H9 (cell line): ENCODE results near the gene MGRN1. TPM values are rescaled to one million over a fixed set of nuclear protein-coding genes. Genes with fewer than 3 reads are reported as not detected.
A peak's percentile ranks its signal among the peaks of the same experiment; 100 is the strongest.

Experiments used
- DNase-seq: peaks from one replicate; pipeline ENCODE4 v3.0.0-alpha.2; 2017
- H2AFZ ChIP-seq: one replicate; pipeline ENCODE4 v1.6.1; 2013; ENCODE audit warnings: mild to moderate bottlenecking, low read length, control low read depth, moderate library complexity
- H2AK5ac ChIP-seq: 2 replicates; pipeline ENCODE4 v1.6.1; 2013; ENCODE audit warnings: low read length, control low read depth, mixed read lengths; ENCODE audit not compliant: insufficient read length
- H2BK120ac ChIP-seq: one replicate; pipeline ENCODE4 v1.6.1; 2013; ENCODE audit warnings: low read depth, mild to moderate bottlenecking, low read length, control low read depth, inconsistent platforms; ENCODE audit not compliant: poor library complexity, severe bottlenecking
- H2BK12ac ChIP-seq: 2 replicates; pipeline ENCODE4 v1.6.1; 2013; ENCODE audit warnings: low read length, control low read depth, mixed read lengths, low read depth; ENCODE audit not compliant: insufficient read length
- H2BK15ac ChIP-seq: 2 replicates; pipeline ENCODE4 v1.6.1; 2013; ENCODE audit warnings: low read depth, low read length, control low read depth
- H2BK20ac ChIP-seq: one replicate; pipeline ENCODE4 v1.6.1; 2013; ENCODE audit warnings: low read depth, mild to moderate bottlenecking, low read length, control low read depth, inconsistent platforms; ENCODE audit not compliant: poor library complexity, severe bottlenecking
- H2BK5ac ChIP-seq: 2 replicates; pipeline ENCODE4 v1.6.1; 2013; ENCODE audit warnings: low read length, control low read depth, mixed read lengths; ENCODE audit not compliant: insufficient read length
- H3K14ac ChIP-seq: 2 replicates; pipeline ENCODE4 v1.6.1; 2013; ENCODE audit warnings: low read length, control low read depth; ENCODE audit not compliant: insufficient read depth
- H3K18ac ChIP-seq: 2 replicates; pipeline ENCODE4 v1.6.1; 2013; ENCODE audit warnings: low read depth, mild to moderate bottlenecking, mixed read lengths, low read length, control low read depth; ENCODE audit not compliant: insufficient read length
- H3K23ac ChIP-seq: 2 replicates; pipeline ENCODE4 v1.6.1; 2013; ENCODE audit warnings: low read length, control low read depth, mixed read lengths, low read depth; ENCODE audit not compliant: insufficient read length
- H3K23me2 ChIP-seq: 2 replicates; pipeline ENCODE4 v1.6.1; 2013; ENCODE audit warnings: low read depth, mild to moderate bottlenecking, mixed read lengths, low read length, control low read depth; ENCODE audit not compliant: insufficient read length, poor library complexity, severe bottlenecking
- H3K27ac ChIP-seq: 2 replicates; pipeline ENCODE4 v1.5.1; 2013; ENCODE audit warnings: low read length, control low read depth, mixed read lengths, low read depth; ENCODE audit not compliant: insufficient read length
- H3K27me3 ChIP-seq: 2 replicates; pipeline ENCODE4 v1.6.1; 2013; ENCODE audit warnings: low read length, control low read depth, inconsistent platforms; ENCODE audit not compliant: insufficient read depth
- H3K4ac ChIP-seq: 2 replicates; pipeline ENCODE4 v1.6.1; 2013; ENCODE audit warnings: low read depth, mild to moderate bottlenecking, control low read depth, inconsistent platforms, low read length, moderate library complexity
- H3K4me1 ChIP-seq: 2 replicates; pipeline ENCODE4 v1.6.1; 2013; ENCODE audit warnings: low read length, control low read depth, inconsistent platforms; ENCODE audit not compliant: insufficient read depth
- H3K4me2 ChIP-seq: 2 replicates; pipeline ENCODE4 v1.6.1; 2013; ENCODE audit warnings: low read length, control low read depth, mixed read lengths; ENCODE audit not compliant: insufficient read length, insufficient read depth
- H3K56ac ChIP-seq: 2 replicates; pipeline ENCODE4 v1.6.1; 2013; ENCODE audit warnings: low read depth, mild to moderate bottlenecking, mixed read lengths, low read length, control low read depth; ENCODE audit not compliant: insufficient read length
- H3K79me1 ChIP-seq: 2 replicates; pipeline ENCODE4 v1.6.1; 2013; ENCODE audit warnings: low read depth, mild to moderate bottlenecking, moderate library complexity, low read length, control low read depth, inconsistent platforms; ENCODE audit not compliant: insufficient read depth, poor library complexity, severe bottlenecking
- H3K79me2 ChIP-seq: 2 replicates; pipeline ENCODE4 v1.6.1; 2013; ENCODE audit warnings: low read length, control low read depth, inconsistent platforms; ENCODE audit not compliant: insufficient read depth
- H3K9ac ChIP-seq: 2 replicates; pipeline ENCODE4 v1.6.1; 2013; ENCODE audit warnings: low read length, control low read depth, mixed read lengths; ENCODE audit not compliant: insufficient read length; ENCODE audit errors: extremely low read depth
- H3K9me3 ChIP-seq: one replicate; pipeline ENCODE4 v1.6.1; 2013; ENCODE audit warnings: low read depth, low read length, inconsistent platforms; ENCODE audit not compliant: control insufficient read depth
- H3T11ph ChIP-seq: one replicate; pipeline ENCODE4 v1.6.1; 2013; ENCODE audit warnings: mild to moderate bottlenecking, low read length, control low read depth, inconsistent platforms
- H4K20me1 ChIP-seq: one replicate; pipeline ENCODE4 v1.6.1; 2013; ENCODE audit not compliant: control insufficient read depth, insufficient read length, insufficient read depth
- H4K5ac ChIP-seq: 2 replicates; pipeline ENCODE4 v1.6.1; 2013; ENCODE audit warnings: low read depth, mild to moderate bottlenecking, mixed read lengths, low read length, control low read depth; ENCODE audit not compliant: insufficient read length
- H4K8ac ChIP-seq: replicated peaks from 2 replicates; pipeline ENCODE4 v1.6.1; 2013; ENCODE audit warnings: low read length, control low read depth, mixed read lengths, low read depth; ENCODE audit not compliant: insufficient read length
- H4K91ac ChIP-seq: 2 replicates; pipeline ENCODE4 v1.6.1; 2013; ENCODE audit warnings: low read depth, mild to moderate bottlenecking, moderate library complexity, mixed read lengths, low read length, control low read depth; ENCODE audit not compliant: insufficient read length
- H3K27ac Mint-ChIP-seq, 3 experiments: 2 replicates in 2 of 3; 3 replicates in 1 of 3; pipeline ENCODE4 v1.8.0; 2020 to 2021; ENCODE audit warnings: mixed read lengths in 3 of 3, mild to moderate bottlenecking in 1 of 3, moderate library complexity in 1 of 3
- H3K27me3 Mint-ChIP-seq: 2 replicates; pipeline ENCODE4 v1.8.0; 2021; ENCODE audit warnings: low read depth, mild to moderate bottlenecking, moderate library complexity, mixed read lengths
- H3K36me3 Mint-ChIP-seq, 3 experiments: 2 replicates in 2 of 3; 3 replicates in 1 of 3; pipeline ENCODE4 v1.8.0; 2020 to 2021; ENCODE audit warnings: low read depth in 3 of 3, mixed read lengths in 3 of 3; ENCODE audit not compliant: insufficient read depth in 1 of 3
- H3K4me1 Mint-ChIP-seq, 2 experiments: 2 replicates each; pipeline ENCODE4 v1.8.0; 2020; ENCODE audit warnings: mixed read lengths in 2 of 2
- H3K4me3 Mint-ChIP-seq, 2 experiments: 2 replicates in 1 of 2; 3 replicates in 1 of 2; pipeline ENCODE4 v1.8.0; 2020 to 2021; ENCODE audit warnings: mild to moderate bottlenecking in 2 of 2, mixed read lengths in 2 of 2, moderate library complexity in 1 of 2
- H3K9me3 Mint-ChIP-seq, 2 experiments: 2 replicates in 1 of 2; 3 replicates in 1 of 2; pipeline ENCODE4 v1.8.0; 2020; ENCODE audit warnings: mild to moderate bottlenecking in 2 of 2, mixed read lengths in 2 of 2, moderate library complexity in 1 of 2
- WGBS: extraction: QIAGEN DNeasy Blood & Tissue Kit; methylation state at CpG from one replicate; pipeline ENCODE4 v1.1.7; 2013; ENCODE audit warnings: missing lambda C conversion rate, low lambda C conversion rate, mixed read lengths; ENCODE audit not compliant: insufficient read length; ENCODE audit errors: extremely low coverage; 5-methylcytosine and 5-hydroxymethylcytosine counted together
- total RNA-seq: library from RNA; stranded (reverse); gene quantifications from 2 replicates; pipeline ENCODE4 v1.2.1, GENCODE V29; 2021
- TF ChIP-seq, protein P1 (sequence below): fragments of 200-600 bp; sonication (generic); conservative IDR thresholded peaks from 3 replicates; pipeline ENCODE4 v1.8.0; 2021; ENCODE audit warnings: antibody characterized with exemption, mild to moderate bottlenecking

Gene MGRN1
- total RNA-seq, 1 experiment from 2014 or later, result 91.6 TPM

GRCh38 chr16:4647644-4647980 is 23.0 kb downstream of the MGRN1 start:
- TF ChIP-seq, protein P1, sequence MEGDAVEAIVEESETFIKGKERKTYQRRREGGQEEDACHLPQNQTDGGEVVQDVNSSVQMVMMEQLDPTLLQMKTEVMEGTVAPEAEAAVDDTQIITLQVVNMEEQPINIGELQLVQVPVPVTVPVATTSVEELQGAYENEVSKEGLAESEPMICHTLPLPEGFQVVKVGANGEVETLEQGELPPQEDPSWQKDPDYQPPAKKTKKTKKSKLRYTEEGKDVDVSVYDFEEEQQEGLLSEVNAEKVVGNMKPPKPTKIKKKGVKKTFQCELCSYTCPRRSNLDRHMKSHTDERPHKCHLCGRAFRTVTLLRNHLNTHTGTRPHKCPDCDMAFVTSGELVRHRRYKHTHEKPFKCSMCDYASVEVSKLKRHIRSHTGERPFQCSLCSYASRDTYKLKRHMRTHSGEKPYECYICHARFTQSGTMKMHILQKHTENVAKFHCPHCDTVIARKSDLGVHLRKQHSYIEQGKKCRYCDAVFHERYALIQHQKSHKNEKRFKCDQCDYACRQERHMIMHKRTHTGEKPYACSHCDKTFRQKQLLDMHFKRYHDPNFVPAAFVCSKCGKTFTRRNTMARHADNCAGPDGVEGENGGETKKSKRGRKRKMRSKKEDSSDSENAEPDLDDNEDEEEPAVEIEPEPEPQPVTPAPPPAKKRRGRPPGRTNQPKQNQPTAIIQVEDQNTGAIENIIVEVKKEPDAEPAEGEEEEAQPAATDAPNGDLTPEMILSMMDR, result no peak
- DNase-seq, result no peak
- no peaks in the 10 kb centered on the region for H3K4me1 Mint-ChIP-seq

More at GRCh38 chr16:4647644-4647980, 23.0 kb downstream of the MGRN1 start:
- no peak overlapping the region for H3K56ac ChIP-seq
- no peaks in the 10 kb centered on the region; the same call in 1 of the 2 replicates for H3K79me2 ChIP-seq
- H3K18ac ChIP-seq, result no peak overlapping the region
- no peaks in the 10 kb centered on the region for H3K23me2 ChIP-seq
- H4K5ac ChIP-seq, result no peak overlapping the region
- Mint-ChIP-seq H3K27me3 (no peaks in the 10 kb centered on the region), H3K4me3 (no peak overlapping the region), H3K36me3 (peaks cover 14 to 31% (median 19%) of the 10 kb centered on the region in 3 experiments; a peak in 6 of 7 replicates), H3K9me3 (no peaks in the 10 kb centered on the region; a peak in 2 of 5 replicates), H3K27ac (peak overlapping the region in 2 of 3 experiments; percentile 9 to 53; a peak in 1 of 7 replicates)
- no peak overlapping the region for H3K9ac ChIP-seq
- H3K4ac ChIP-seq, result no peak overlapping the region
- H4K8ac ChIP-seq, result no peak overlapping the region
- H3K9me3 ChIP-seq, result no peaks in the 10 kb centered on the region
- H3K4me1 ChIP-seq, result no peaks in the 10 kb centered on the region
- WGBS, result no CpG with 5 or more reads among the region's 8 CpGs
- no peaks in the 10 kb centered on the region for H3K27me3 ChIP-seq
- H3K14ac ChIP-seq, result no peak overlapping the region
- H4K91ac ChIP-seq, result no peak overlapping the region
- no peak overlapping the region for H2BK20ac ChIP-seq
- H2BK5ac ChIP-seq, result no peak overlapping the region
- no peak overlapping the region for H2BK120ac ChIP-seq
- H2BK12ac ChIP-seq, result no peak overlapping the region
- no peak overlapping the region for H3K4me2 ChIP-seq
- H2BK15ac ChIP-seq, result no peak overlapping the region
- H3K23ac ChIP-seq, result no peak overlapping the region
- no peak overlapping the region for H2AFZ ChIP-seq
- no peaks in the 10 kb centered on the region for H4K20me1 ChIP-seq
- no peak overlapping the region for H3T11ph ChIP-seq
- no peak overlapping the region for H2AK5ac ChIP-seq
- H3K79me1 ChIP-seq, result no peaks in the 10 kb centered on the region
- H3K27ac ChIP-seq, result no peak overlapping the region
